H4 (cell line): Measurements from ENCODE around the gene UFM1. TPM values are rescaled to one million over a fixed set of nuclear protein-coding genes. Genes with fewer than 3 reads are reported as not detected.
"Not testable (repeated sequence)": the region's sequence is repeated elsewhere in the genome, so short reads cannot be mapped to it uniquely, and the experiment has no call there.

Experiments
- DNase-seq: peaks from one replicate; pipeline ENCODE4 v3.0.0-alpha.2; 2015; ENCODE audit warnings: low spot score
- total RNA-seq: library from RNA; depleted of rRNA; stranded (reverse); fragments of >200 nt; shearing (Covaris generic); gene quantifications from 2 replicates; pipeline ENCODE4 v1.2.3, GENCODE V29; 2014

The UFM1 gene
- total RNA-seq, 1 experiment from 2014 or later: 43.7 TPM

DNA sequence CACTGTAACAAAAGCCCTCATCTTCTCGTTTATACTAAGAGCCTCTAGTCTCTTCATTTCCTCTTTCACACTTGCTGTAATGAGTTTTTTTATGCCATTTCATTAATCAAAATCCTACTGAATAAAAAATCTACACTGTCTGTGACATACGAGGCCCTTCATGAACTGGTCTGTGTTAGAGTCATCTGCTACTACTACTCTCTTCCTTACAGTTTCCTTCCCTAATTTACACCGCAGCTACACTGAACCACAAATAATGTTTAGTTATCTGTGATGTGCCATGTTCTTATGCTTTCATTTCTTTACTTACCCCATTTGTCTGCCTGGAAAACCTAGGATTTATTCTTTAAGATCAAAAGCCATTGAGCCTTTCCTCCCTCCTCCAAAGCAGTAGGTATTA is 16.0 kb downstream of the UFM1 start:
- no peak for DNase-seq

DNA sequence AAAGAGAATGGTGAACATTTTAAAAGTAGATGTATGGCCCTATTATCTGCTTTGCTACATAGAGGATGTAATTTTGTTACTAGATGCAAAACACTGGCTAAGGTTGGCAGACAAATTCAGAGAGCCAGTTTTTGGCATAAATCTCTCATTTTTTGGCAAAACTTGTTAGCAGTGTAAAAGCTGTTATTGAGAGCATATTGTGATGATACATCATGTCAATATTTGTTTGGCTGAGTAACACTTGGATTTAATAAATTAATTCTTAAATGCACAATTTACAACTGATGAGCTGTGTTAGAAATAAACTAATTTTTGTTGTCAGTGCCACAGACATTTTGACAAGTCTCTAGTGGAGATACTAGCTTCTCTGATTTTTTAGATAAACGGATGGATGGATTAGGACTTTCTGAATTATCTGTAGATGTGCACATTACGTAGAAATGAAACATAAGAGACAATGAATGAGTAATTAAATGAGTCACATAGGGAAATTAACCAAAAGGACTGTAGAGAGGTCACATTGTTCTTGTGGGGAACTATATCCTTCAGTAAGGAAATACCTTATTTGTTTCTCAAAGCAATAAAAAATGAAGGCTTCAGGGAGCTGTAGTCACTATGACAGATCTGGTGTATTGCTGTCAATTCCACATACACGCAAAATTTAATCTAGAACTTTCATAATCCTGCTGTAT is 17.4 kb downstream of the UFM1 start:
- no peak for DNase-seq

DNA sequence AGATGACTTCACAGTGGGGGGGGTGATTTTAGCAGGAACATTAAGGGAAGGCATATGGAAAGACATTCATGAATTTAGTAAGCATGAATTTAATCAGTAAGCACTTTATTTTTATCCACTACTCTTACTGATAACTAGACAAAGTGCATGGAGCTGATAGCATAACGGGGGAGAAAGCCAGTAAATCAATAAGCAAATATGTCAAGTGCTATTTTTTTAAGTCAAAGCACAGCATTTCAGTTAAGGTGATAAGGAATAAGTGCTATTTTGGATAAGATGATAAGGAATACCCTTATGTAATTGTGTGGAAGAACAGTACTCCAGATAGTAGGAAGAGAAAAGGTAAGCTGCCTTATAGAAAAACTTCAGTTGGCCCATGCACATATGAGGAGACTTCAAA is 19.4 kb downstream of the UFM1 start:
- DNase-seq: no peak

DNA sequence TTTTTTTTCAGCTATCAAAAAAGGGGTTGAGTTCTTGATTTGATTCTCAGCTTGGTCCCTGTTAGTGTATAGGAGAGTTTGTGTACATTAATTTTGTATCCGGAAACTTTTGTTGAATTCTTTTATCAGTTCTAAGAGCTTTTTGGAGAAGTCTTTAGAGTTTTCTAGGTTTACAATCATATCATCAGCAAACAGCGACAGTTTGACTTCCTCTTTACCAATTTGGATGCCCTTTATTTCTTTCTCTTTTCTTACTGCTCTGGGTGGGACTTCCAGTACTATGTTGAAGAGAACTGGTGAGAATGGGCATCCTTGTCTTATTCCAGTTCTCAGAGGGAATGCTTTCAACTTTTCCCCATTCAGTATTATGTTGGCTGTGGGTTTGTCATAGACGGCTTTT is 20.4 kb downstream of the UFM1 start:
- not testable (repeated sequence) for DNase-seq

DNA sequence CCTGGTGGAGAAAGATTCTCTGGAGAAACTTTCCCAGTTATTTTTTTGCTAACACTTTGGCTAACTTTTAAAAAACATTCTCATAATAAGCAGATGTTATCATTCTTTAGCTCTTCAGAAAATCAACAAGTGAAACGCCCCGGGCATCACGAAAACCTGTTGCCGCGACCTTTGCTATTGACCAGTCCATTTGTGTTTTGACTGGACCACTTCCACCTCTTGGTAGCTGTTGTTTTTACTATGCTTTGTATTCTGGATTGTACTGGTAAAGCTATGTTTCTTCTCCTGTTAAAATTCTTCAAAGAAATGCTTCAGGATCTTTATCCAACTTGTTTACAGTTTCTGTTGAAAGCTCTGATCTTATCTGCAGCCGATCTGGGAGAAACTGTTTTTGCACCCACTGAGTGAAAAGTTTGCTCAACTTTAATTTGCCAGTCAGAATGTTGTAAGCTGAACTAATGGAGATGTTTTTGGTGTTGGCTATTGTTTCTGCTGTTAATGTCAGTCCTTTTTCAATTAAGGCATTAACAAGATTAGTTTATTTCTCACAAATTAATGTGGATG is 23.3 kb downstream of the UFM1 start:
- no peak for DNase-seq

DNA sequence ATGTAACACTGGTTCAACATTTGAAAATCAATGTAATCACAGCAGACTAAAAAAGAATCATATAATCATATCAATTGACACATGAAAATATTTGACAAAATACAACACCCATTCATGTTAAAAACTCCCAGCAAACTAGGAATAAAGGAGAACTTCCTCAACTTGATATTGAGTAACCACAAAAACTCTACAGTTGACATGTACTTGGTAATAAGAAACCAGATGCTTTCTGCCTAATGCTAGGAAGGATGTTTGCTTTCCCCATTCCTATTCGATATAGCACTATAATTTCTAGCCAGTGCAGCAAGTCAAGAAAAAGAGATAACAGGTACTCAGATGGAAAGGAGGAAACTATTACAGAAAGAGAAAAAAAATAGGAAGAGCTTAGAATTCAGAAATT is 26.9 kb downstream of the UFM1 start:
- no peak for DNase-seq

DNA sequence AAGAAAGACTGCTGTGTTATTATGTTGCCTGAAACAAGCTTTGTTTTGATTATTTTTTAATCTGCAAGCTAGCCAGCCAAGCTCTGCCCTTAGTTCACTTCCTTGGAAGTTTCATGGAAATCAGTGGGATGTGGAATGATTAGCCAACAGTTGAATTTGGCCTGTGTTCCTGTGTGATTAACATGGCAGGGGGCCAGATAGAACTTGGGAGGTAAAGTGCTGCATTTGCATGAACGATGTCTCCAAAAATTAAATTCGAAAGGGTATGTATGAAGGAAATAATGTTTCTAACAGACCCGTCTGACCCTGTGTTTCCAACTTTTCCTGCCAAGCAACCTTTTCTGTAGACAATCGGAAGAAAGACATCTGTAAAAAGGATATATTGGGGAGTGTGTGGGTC is 32.2 kb downstream of the UFM1 start:
- no peak for DNase-seq

DNA sequence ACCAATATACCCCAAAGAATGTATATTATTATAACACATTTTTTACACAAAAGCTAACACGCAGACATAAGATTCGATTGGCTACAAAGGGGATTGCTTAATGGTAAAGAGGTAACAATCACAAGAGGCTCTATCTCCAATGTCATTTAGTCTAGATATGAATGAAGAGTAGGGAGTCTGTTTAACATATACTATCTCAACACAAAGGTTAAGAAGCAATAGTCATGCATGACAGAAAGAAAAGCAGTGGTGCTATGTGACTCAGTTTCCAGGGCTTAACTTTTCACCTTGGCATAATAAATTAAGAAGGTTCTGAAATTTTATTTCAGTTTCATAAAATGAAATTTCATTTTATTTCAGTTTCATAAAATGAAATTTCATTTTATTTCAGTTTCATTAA is 33.3 kb downstream of the UFM1 start:
- no peak for DNase-seq

DNA sequence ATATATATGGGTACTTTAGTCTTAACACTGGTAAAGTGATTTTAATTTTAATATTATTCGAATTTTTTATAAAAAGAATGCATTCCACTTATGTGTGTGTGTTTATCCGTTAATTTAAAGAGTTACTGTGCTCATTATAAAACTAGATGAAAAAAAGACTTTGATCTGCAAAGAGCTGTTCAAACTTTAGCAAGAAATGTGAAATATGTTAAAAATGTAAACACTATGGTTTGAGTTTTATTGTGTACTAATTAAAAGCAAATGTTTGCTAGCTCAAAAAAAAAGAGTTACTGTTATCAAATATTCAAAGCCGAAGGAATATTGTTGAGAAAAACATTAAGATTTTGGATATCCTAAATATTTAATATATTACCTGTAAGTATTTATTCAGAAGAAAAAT is 34.5 kb downstream of the UFM1 start:
- DNase-seq: no peak

DNA sequence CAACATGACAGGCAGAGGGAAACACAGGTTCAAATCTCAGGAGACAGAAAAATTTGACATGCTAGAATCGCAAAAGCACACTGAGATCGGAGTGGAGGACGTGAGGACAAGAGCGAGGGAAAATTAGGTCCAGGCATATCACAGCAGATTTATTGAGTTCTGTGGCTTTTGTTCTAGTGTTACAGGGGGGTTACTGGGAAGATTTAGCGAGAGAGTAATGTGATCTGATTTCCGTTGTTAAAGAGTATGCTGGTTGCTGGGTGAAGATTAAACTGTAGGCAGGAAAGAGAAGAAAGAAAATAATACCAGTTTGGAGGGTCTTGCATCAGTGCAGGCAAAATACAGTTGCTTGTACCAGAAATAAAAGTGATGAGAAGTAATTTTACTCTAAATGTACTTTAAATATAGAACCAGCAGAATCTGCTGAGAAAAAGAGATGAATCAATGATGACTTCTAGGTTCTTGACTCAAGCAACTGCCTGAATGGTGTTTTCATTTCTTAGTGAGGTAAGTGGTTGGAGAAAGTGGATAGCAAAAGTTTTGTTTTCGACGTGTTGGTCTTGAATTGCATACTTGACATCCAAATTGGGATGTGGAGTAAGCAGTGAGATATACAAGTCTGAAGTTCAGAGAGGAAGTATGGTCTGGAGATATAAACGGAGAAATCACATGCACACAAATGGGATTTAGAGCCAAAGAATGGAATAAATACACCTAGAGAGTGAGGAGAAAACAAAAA is 35.7 kb downstream of the UFM1 start:
- DNase-seq: no peak

DNA sequence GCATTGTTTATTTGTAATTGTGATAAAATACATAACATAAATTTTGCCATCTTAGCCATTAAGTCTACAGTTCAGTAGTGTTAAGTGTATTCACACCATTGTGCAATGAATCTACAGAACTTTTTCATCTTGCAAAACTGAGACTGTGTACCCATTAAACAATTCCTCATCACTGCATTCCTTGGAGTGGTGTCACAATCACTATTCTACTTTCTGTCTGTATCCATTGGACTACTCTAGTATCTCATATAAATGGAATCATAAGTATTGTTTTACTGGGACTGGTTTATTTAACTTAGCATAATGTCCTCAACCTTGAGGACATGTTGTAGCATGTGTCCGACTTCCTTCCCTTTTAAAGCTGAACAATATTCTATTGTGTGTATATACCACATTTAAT is 36.8 kb downstream of the UFM1 start:
- no peak for DNase-seq

DNA sequence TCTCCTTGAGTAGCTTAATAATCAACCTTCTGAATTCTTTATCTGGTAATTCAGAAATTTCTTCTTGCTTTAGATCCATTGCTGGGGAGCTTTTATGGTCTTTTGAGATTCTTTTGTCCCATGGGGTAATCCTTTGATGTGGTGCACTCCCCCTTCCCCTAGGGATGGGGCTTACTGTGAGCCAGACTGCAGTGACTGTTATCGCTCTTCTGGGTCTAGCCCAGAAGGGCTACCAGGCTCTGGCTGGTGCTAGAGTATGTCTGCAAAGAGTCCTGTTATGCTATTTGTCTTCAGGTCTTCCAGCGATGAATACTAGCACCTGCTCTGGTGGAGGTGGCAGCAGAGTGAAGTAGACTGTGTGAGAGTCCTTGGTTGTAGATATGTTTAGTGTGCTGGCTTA is 41.7 kb downstream of the UFM1 start:
- no peak for DNase-seq

DNA sequence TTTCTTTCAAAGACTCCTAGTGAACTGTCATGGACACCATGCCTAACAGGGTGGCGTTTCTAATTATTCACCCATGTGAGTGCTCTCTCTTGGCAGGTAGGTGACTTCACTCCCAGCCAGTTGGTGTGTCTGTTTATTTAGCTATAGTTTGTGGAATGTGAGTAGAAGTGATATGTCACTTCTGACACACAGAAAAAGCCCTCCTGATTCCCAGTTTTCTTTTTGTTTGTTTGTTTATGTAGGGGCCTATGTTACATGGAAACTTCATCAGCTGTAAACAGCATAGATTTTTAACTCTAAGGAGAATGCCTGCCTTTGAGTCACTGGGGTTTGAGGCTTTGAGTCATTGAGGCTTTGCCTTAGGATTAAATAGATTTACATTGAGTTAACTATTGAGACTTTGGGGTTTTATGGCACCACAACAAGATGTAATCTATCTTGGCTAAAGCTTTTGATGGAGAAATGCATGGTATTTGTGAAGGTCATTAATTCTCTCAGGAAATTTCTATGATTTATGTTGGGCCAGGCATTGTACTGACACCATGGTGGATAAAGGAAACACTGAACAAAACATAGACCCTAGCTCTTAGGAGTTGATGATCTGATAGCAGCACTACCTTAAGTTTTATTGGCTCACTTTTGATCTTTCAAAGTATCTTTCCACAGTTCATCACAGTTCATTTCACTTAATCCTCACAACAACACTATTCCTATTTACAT is 45.3 kb downstream of the UFM1 start:
- peak; percentile 71 for DNase-seq

DNA sequence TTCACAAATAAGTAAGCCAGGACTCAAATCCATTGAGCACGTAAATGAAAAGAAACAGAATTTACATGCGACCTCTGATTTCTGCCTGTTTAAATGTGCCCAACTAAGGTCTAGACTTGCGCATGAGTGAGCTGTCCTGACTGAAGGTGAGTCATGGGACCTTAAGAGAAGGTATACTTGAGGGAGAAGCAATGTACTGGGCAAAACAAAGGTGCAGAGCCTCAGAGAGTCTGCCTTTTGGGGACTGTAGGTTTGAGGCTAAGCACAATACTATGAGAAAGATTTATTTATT is 45.8 kb downstream of the UFM1 start:
- peak; percentile 57 for DNase-seq

DNA sequence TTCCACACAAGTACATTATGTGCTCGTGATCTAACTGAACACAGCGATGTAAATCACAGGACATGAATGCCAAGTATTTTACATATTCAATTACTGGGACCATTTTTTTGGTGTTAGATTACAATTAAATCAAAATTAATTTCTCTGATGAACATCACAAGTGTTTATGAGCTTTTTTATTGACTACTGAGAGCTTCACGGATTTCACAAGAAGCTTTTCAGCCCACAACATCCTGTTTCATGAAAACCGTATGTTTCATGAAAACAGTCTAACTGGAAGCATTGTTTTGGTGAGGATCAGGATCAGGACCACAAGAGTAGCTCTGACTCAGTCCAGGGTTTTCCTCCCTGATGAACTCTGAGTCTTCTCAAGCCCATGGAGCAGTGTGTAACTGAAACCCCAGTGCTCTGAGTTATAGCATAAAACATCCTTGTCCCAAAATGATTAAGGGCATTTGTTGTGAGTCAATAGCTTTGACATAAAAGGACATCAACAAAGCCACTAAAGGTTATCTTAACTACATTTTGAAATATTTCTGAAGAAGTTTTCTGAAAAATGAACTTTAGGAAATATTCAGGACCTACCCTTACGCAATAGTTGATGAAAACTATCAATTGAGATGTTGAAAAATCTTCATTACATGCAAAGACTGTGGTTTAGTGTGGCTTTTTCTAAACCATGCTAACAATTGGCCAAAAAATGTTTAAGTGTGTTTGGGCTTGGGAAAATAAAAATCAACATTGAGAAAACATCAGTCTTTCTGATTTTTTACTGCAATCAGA is 49.3 kb downstream of the UFM1 start:
- DNase-seq: peak; percentile 74

DNA sequence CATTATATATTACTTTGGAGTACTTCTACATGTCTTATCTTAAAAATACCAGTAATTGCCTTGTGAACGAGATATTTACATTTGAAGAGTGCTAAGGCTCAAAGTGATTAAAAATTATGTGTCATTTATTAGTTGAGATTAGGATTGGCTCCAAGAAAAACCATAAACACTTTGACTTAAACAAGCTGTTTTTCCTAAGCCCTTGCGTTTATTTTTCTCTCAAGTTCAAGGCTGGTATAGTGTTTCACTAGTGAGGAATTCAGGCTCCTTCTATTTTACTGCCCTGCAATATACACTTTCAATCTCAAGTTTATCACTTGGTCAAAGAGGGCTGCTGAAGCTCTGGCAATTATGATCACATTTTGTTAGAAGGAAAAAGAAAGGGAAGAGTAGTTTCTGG is 49.9 kb downstream of the UFM1 start:
- DNase-seq: no peak

DNA sequence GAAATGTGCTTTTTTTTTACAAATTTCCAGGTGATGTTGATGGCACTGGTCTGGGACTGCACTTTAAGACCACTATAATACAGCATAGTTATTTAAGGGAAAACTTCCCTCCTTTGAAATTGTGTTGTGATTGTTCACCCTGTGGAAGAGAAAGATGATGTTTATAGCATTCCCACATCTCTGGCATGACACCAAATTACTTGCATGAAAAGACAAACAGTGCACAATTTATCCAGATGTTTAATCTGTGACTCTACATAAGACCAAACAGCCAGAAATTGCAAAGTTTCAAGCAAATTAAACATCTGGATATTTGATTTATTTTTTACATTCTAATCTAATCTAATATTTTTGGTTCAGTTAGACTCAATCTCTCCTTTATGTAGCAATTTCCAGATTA is 51.6 kb downstream of the UFM1 start:
- no peak for DNase-seq

DNA sequence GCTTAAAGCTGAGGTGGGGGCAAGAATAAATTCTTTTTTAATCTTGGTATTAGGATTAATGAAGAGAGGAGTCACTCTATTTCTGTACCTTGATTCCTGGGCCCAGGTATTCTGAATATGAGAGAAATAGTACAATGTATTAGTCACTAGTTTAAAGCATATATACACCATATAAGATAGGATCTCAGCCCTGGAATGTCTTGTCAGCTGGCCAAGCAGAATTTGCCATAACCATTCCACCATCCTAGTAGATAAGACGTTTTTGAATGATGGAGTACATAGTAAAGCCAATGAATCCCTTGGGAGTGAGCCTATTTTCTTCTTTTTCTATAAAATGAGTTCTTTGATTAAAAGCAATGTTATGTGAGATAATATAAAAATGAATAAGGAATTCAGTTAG is 55.6 kb downstream of the UFM1 start:
- DNase-seq: no peak

DNA sequence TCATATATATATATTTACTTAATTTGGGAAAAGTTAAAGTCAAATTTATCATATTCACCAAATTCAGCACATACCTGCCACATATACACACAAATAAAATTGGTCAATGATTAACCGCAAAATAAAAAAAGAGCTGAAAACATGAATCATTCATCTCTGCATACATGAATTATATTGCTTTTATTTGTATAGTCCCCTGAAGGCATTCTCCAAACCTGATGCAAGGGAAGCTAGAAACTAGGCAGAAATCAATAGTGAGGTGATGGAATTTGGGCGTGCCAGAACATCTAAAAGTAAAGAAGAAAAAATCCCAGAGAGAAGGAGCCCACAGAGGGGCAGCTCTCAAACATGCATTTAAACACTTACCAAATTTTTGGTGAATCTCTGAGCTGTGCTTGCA is 60.1 kb downstream of the UFM1 start:
- no peak for DNase-seq

DNA sequence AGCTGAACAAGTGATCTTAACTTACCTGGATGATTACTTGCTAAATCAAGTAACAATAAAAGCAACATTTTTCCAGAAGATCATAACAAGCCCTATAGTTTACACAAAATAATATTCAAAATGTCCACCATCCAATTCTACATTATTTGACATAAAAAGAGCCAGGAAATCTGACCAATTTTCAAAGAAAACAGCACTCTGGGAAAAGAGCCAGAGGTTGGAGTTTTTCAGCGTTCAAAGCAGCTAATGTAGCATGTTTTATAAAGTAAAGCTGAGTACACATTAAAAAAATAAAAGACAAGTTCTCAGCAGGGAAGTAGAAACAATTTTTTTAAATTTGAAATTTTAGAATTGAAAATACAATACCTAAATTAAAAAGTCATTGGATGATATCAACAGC is 62.6 kb downstream of the UFM1 start:
- no peak for DNase-seq
